HG02970 (cell line): ENCODE results near the gene GDF7.

ENCODE experiments used
- ATAC-seq: cut with Tn5 transposase; IDR thresholded peaks from one replicate; pipeline ENCODE4 v1.9.1; 2021; ENCODE audit warnings: mild to moderate bottlenecking, moderate library complexity, moderate number of reproducible peaks; ENCODE audit not compliant: unreplicated experiment, low FRiP score

The GDF7 gene

DNA sequence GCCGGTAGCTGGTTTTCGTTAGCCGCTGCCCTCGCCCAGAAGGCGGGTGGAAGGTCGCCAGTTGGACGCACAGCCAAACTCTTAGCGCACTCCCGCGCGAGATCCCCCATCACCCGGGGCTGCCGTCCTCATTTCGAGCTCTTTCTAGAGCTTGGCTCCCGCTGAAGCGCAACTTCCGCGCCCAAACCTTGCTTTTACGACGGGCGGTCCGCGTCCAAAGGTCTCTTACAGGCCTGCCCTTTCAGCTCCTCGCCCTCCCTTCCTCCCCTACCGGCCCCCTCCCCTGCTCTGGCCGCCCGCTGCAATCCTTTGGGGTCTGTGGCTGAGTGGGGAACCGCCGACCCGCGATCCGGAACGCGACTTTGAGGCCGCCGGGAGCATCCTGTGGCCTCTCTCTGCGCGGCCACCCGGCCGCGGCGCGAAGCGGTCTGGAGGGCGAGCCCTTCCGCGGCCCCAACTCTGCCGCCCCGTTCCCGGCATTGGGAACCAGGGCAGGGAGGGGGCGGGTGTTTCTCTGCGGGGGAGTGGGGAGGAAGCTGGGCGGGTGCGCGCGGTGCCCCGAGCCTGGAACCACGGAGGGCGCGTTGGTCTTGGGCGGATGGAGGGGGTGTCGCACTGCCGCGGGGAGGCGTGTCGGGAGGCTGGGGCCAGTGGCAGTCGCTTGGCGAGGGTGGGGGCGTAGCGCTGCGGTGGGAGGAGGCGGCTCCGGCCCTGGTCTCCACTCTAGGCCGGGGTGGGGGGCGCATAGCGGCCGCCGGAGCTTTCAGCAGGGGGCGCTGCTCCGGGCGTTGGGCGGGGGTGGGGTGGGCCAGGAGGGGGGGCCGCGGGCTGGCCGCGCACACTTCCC lies at the start of gene GDF7:
Gene GDF7, plus strand, starts transcription at position 841 of the 847 bp plus-strand sequence. CDS start 96 bp downstream, outside the sequence.
- no peak for ATAC-seq

DNA sequence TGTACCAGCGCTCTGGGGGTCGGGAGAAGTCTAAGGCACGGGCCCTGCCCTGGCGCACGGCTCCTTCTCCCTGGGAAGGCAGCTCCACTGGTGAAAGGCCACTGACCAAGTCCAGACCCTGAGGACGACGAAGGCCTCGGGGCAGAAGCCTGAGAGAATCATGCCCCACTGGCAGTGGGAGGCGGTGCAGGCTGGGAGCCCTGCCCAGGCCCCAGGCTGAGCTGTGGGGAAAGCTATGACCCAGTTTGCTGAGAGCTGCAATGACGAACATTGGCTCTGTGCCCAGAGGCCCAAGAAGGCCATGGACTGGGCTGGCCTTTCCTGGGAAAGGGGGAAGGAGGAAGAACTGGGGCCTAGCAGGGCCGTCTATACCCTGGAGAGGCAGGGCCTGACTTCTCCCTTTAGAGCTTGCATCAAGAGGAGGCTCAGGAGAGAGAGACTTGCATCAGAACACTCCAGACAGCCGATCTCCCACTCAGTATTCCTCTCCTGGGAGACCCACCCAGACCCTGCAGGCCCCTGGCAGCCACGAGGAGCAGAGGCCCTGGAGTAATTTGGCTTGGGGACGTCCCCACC lies 49.0 kb upstream of the GDF7 start:
- no peak for ATAC-seq

DNA sequence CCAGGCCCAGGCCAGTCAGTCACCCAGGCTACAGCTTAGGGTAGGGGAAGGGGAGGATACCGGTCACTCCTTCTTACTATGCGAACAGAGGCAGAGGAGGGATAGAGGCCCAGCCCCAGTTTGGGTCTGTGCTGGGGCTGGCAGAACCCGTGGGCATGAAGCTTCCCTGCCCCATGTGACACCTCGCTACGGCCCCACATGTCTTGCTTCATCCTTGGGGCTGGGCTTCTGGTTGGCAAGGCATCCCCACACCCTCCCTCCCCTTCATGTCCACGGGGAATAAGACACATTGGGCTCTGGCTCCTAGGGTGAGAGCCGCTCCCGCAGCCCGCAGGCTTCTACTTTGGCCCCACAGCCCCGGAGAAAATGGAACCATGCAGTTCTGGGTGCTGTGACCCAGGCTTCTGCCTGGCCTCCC lies 48.5 kb upstream of the GDF7 start:
- no peak for ATAC-seq

DNA sequence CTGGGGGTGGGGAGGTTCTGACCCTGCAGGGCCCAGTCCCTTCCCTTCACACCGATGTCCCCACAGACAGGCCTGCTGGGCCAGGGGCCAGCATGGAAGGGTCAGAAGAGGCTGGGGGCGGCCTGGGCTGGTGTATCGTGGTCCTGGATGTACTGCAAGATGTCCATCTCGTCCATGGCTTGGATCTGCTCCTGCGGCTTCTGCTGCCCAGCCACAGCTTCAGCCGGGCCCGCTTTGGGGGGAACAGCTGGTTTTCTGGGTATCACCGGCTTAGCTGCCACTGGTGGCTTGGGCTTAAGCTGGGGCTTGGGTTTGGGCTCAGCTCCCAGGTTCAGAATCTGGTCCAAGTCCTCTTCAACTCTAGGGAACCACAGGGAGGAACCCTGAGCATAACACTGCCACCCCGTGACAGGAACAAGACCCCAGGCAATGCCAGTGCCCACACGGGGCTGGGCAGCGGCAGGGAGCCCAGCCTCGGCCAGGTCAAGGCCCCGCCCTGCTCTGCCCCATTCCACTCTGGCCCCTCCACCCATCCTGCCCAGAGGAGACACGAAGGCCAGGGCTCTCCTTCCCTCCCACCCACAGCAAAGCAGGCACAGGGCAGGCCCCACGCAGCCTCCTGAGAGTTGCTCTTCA lies 47.9 kb upstream of the GDF7 start:
- ATAC-seq = no peak

DNA sequence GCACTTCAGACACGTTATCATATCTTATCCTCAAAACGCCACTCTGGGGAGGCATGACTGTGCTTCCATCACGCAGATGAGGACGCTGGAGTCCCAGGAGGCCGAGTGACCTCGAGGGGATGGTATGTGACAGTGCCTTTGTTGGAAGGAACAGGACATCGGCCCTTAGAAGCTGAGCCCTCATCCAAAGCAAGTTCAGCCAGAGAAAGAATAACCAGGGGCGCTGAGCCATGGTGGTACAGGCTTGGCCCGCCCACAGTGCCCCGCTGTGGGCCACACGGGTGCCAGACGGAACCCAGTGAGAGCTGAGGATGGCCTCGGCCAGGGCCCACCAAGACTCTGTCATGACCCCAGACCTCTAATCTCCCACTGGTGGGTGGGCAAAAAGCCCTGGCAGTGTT lies 47.3 kb upstream of the GDF7 start:
- no peak for ATAC-seq

DNA sequence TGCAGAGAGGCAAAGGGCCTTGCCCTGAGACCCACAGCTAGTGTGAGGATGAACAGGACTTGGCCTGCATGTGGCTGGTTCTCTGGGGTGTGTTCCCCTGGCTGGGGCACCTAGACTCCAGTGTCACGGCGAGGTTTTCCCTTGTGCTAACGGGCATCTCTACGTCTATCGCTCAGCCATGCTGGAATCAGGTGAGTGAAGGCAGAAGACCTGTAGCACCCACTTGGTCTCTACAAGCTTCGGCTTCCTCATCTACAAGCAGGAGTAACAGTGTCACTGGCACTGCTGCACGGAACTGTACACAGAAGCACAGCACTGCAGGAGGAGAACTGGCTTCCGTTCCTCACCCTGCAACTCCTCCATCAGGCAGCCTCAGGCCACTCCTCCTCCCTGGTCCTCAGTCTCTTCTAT lies 46.7 kb upstream of the GDF7 start:
- ATAC-seq = no peak

DNA sequence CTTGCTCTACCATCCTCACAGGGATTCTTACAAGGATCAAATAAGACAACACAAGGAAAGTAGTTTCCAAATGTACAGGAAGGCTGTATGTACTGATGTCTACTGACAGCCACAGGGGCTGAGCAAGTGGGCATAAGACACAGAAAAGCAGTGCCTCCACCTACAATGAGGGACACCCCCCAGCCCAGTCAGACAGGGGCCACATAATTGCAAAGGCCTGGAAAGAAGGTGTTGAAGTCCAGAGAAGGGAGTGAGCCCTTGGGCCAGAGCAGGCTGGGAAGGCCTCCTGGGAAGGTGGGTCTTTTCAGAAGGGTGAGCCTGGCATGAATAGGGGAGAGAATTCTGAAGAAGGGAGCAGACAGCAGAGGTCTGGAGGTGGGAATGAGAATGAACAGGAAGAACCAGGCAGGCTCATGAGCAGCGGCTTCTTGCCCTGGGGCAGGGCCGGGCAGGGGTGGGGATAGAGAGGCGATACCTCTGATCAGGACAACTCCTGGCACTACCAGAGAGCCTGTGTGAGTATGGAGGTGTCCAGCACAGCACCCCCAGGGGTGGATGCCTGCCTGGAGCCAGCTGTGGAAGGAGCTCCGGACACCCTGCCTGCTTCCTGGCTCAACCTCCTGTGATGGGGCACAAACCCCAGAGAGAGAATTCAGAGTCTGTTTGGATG lies 46.1 kb upstream of the GDF7 start:
- no peak for ATAC-seq

DNA sequence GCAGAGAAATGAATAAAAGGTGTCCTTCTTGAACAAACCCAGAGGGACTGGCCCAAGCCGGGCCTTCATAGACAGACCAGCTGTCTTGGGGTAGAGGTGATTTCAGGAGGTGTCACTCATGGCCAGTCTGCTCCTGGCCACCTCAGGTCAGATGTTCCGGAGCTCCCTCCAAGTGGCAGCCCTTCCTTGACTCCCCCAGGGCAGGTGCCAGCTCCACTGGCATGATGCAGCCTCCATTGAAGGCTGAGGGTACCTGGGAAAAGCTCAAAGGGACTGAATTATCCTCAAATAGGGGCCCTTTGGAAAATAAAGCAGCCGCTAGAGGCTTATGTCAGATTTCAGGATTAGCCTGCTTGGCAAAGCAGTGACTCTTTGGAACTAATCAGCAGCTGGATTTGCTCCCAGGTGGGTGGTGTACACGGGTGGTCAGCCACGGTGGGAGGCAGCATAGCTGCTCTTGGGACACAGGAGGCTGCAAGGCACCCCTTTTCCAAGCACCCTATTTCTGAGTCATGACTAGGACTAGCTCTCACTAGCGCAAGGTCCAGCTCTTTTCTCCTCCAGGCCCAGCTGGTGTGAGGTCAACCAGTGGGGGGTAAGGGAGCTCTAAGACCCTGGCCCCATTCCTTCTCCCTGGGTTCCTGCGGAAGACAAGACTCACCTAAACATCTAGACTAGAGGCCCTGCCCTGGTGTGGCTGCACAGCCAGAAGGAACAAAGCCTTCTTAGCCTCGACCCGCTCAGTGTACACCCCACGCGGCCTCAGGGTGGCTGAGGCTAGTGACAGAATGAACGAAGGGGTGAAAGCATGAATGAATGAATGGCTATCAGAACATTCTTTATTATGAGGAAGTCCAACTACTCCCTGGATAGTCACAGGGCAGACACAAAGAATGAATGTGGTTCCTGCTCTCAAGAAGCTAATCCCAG lies 45.3 kb upstream of the GDF7 start:
- no peak for ATAC-seq

DNA sequence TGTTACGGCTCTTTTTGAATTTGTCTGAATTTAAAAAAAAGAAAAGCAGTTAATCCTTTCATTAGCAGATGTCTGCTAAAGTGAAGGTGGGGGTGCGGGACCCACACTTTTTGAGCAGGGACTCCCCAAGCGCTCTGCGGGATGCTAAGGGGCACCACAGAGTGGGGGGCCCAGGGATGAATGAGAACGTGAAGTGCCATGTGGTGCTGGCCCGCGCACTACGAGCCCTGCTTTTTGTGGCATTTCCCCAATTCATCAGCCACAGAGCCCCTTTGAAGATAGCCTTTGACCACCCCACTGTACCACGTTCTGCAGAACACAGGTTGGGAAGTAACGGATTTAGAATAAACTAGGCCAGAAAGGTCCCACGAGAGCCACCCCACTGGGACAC lies 44.7 kb upstream of the GDF7 start:
- ATAC-seq = no peak

DNA sequence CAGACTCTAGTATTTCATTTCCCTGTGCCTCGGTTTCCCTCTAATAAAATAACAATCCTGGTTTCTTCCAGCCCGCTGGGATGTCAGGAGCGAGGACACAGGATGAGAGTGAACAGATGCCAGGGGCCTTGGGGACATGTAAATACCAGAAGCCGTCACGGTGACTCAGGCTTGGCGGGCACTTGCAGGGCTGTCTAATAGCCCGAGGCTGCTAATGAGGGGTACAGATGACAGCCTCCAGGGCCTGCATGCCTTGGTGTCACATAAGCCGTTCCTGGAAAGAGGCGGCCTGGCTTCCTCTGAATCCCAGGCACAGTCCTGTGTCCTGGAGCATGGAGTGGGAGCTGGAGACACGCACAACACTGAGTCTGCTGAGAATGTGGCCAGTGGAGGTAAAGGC lies 44.2 kb upstream of the GDF7 start:
- no peak for ATAC-seq

DNA sequence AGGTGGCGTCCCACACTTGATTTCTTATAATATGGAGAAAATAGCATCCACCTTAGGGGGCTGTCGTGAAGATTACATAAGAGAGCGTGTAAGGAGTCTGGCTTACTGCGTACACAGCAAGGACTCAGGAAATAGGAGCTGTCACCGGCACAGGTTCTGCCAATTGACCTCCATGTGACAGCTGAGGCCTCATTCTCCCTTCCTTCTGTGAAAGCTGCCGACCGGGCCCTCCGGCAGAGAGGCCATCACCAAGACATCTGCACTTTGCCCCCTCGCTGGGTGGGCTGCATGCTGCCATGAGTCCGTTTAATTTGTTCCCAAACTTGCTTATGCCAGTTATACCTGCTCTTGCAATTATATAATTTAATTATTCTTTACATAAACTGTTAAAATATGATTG lies 43.7 kb upstream of the GDF7 start:
- no peak for ATAC-seq

DNA sequence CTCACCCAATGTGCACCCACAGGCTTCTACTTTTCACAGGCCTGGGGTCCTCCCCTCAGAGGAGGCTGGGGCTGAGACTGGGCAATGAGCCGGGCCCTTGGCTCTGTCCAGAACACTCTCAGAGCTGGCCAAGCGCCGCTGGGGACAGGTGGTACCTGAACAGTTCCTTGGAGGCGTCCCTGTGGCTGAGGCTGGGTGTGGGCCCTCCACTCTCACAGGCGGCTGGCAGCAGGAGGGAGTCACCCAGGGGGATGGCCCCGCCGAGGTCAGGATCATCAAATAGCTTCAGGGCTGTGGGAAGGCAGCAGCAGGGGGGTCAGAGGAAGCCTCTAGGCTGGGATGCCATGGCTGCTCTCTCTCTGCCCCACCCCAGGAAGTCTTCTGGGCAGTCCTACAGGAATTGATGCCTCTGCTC lies 43.2 kb upstream of the GDF7 start:
- no peak for ATAC-seq

DNA sequence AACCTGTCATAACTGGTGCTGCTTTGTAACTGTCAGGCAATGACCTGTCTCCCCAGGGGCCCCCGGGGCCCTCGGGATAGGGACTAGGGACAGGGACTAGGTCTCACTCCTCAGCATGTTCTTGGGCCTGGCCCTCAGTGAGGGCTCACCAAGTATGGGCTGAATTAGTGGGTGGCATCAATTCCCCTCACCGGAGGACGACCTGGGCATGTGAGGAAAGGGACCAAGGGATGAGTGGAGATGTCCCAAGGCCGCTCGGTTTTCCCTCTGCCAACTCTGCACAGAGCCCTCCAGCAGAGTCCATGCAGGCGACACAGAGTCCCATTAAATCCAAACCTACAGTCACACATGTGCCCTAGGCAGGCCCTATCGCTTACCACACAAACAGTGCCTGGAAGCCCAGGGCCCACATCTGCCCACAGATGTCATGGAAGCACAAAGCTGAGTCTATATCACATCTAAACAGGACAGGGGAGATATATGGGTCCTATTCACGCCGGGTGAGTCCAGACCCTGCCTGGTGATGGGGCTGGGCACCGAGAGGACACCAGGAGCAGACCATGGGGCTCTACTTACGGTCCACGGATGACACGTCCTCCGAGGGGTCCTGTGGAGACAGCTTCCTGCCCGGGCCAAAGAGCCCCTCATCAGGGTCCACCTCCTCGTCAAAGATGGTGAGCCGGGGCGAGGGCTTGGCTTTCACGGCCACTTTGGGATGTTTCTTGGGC lies 42.6 kb upstream of the GDF7 start:
- no peak for ATAC-seq

DNA sequence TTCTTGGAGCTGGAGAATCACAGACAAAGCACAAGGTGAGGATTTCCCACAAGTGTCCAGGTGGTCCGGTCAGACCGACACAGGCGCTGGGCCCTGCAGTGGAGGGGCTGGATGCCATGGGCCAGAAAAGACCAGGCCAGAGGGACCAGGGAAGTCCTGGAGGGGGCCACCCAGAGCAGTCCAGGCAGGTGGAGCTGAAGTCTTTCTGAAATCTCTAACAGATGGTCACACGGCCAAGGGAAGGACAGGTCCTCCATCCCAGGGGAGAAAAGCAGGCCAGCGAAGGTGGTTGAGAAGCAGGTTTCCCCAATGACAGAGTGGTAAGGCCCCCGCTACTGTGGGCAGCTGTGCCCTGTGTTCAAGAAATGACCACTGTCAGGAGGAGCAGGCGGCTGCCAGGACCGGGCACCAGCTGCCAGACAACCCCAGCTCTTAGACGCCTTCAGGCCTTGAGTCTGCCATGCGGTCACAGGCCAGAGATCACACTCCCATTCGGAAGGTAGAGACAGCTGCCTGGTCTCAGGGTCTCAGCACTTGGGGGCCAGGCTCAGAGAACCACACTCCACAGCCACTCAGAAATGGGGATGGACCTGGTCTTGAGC lies 42.0 kb upstream of the GDF7 start:
- no peak for ATAC-seq

DNA sequence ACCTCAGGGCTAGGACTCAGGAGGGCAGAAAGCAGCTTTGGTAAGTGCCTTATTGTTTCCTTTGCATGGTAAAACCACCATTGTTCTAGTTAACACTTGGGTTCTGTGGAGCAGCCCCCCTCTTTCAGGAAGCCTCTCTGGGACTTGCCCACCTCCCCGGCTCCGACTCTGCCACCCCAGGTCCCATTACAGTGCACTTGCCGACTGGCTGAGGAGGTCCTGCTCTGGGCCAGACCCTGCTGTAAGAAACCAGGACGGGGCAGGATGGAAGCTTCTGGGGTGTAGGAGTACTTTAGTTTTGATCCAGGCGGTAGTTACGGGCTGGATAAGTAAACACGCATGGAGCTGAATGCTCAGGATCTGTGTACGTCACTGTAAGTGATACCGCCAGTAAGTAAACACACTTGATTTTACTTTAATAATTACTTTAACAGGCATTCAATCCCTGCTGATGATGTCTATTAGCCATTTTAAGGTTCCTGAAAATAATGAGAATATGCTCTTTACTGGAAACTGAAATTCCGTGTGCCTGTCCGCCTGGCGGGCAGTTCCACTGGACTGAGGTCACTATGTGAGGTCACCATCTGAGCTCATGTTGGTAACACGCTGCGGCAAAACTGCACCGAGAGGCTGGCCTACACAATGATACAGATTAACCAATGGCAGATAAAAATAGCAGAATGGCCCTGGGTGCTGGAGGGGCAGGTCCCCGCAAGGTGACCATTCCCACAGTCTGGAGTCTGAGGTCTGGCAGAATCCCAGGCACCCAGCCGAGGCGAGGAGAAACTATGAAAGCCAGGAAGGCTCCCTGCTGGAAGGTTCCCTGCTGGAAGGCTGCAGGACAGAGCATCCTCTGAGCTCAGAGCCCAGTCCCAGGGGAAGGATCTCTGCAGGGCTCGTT lies 41.2 kb upstream of the GDF7 start:
- no peak for ATAC-seq

DNA sequence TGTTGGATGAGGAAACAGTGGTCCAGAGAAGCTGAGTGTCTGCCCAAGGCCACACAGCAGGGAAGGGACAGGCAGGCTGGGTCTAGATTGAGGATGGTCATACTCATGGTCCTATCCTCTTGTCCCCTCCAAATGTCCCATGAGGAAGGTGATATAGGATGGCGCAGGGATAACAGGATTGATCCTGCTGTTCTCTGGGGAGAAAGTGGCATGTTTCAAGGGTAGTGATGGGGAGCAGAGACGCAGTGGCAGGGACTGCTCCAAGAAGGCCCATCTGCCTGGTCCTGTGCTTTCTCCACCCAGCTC lies 40.6 kb upstream of the GDF7 start:
- ATAC-seq = no peak

DNA sequence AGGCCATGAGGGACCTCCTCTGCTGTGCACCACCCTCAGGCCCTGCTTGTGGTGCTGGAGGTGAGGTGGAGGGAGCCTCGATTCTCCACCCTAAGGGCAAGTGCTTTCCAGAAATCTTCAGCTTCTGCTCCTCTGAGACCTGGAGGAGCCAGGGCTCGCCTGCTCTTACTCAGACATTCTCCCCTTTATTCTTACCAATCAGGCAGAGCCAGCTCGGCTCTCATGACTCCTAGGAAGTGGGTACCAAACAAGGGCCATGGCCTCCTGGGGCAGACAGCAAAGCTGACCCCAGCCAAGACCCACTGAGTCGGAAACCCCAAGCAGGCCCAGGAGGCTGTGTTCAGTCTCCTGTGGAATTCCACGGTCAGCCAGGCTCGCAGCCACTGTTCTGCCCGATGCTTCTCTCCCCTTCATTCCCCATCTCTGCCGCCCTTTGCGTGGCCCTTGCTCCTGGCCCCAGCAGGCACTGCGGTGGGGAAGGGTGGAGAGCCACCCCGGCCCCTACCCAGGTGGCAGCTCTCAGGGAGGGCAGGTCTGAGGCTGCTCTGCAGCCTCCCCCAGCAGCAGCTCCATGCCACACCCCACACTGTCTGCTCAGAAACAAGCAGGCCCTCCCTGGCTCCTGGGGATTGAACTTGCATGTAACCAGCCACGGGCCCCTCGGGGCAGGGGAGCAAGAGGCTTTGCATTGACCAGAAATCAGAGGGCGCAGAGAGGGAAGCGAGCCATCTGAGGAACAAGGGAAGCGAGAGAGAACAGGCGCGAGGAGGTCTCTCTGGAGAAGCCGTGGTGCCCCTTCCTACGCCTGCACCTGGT lies 40.0 kb upstream of the GDF7 start:
- no peak for ATAC-seq
